ENCODE data around the gene TGFBR2.

The TGFBR2 gene

DNA sequence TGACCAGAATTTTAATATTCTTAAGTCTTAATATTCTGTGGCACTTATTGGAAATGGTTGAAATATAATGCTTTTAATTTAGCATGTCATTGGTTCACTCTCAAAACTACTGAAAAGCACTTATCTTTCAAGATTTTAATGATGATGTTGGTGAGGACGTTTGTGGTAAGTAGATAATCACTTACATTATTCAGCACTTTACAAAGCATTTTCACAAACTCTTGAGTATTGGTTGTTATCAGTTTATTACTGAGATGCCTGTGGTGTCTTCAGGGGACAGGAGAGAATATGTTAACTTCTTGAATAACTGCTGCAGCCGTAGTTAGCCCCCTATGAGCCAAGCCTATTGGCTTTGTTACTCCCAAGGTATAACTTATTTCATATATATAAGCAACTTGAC lies 15.2 kb downstream of the TGFBR2 start (continued):
- no peak for TF ChIP-seq KLF7 (tag by site-specific recombination; IDR thresholded peaks at IDR 0.05; ENCODE audit: borderline replicate concordance)
- TF ChIP-seq, protein P1, sequence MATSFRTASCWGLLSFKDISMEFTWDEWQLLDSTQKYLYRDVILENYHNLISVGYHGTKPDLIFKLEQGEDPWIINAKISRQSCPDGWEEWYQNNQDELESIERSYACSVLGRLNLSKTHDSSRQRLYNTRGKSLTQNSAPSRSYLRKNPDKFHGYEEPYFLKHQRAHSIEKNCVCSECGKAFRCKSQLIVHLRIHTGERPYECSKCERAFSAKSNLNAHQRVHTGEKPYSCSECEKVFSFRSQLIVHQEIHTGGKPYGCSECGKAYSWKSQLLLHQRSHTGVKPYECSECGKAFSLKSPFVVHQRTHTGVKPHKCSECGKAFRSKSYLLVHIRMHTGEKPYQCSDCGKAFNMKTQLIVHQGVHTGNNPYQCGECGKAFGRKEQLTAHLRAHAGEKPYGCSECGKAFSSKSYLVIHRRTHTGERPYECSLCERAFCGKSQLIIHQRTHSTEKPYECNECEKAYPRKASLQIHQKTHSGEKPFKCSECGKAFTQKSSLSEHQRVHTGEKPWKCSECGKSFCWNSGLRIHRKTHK (tag by site-specific recombination; IDR thresholded peaks at IDR 0.05), result no peak
- no peak for TF ChIP-seq MYNN (tag by site-specific recombination; IDR thresholded peaks at IDR 0.05; ENCODE audit: borderline replicate concordance)
- no peak for TF ChIP-seq ZNF292 (tag by site-specific recombination; IDR thresholded peaks at IDR 0.05; ENCODE audit: borderline replicate concordance, low read depth)
- TF ChIP-seq ZNF571 (tag by site-specific recombination; IDR thresholded peaks at IDR 0.05), result no peak
- no peak for TF ChIP-seq ZNF837 (tag by site-specific recombination; IDR thresholded peaks at IDR 0.05)
- TF ChIP-seq KLF10 (tag by site-specific recombination; IDR thresholded peaks at IDR 0.05), result no peak
- no peak for TF ChIP-seq ZNF18 (tag by site-specific recombination; IDR thresholded peaks at IDR 0.05)
- no peak for TF ChIP-seq ZNF341 (tag by site-specific recombination; IDR thresholded peaks at IDR 0.05; ENCODE audit: low read depth)
- no peak for TF ChIP-seq BCL11B (tag by site-specific recombination; IDR thresholded peaks at IDR 0.05; ENCODE audit: low read depth)

DNA sequence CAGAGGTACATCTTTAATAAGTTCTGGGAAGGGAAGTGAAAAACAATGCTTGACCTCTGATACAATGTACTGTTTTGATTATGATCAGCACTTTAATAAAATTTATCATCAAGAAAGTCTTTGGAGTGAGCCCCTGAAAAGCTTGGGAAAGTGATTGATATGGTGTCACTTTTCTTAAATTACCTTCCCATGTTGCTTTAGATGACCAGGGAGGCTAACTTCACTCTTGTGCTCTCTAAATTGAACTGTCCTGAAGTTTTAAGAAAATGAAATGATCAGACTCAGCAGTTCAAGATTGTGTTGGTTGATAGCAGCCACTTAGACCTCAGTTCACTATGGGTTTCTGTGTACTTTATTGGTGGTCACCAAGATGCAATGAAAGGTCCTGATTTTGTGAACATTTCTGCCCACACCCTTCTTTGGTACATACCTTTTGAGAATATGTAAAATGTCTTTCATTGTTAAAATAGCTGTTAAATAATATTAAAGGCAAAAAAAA lies 15.7 kb downstream of the TGFBR2 start:
- Histone ChIP-seq H3K4me1 (ENCODE audit: control insufficient read depth, insufficient read depth, low read length) (peaks cover 9% of the 10 kb centered on the region; the same call in 1 of the 2 replicates), H3K4me3 (ENCODE audit: low read depth, low read length) (no peak overlapping the region), H3K36me3 (ENCODE audit: control insufficient read depth in 2 of 2, insufficient read depth in 1 of 2, low read length in 2 of 2) (no peaks in the 10 kb centered on the region), H3K9me3 (ENCODE audit: control insufficient read depth, insufficient read depth, low read depth, low read length) (no peaks in the 10 kb centered on the region), H3K27ac (ENCODE audit: extremely low read depth, low read depth, low read length) (no peak overlapping the region)
- POLR2A ChIA-PET, result no interaction called here
- CTCF ChIA-PET, result interaction anchor here (0.6 to 1.5 kb wide), 2 partner anchors 71 to 1219 kb away, joined by 3 to 7 read pairs; no protein-coding TSS in a partner anchor
- TF ChIP-seq ZNF530 (tag by site-specific recombination; IDR thresholded peaks at IDR 0.05; ENCODE audit: low read depth) (no peak), ZBTB21 (tag by site-specific recombination; IDR thresholded peaks at IDR 0.05) (no peak), ZBTB1 (tag by site-specific recombination; IDR thresholded peaks at IDR 0.05) (no peak), ZNF549 (tag by site-specific recombination; IDR thresholded peaks at IDR 0.05) (no peak), ZNF518A (tag by site-specific recombination; conservative IDR thresholded peaks at IDR 0.05; ENCODE audit: low read depth) (no peak), RBAK (tag by site-specific recombination; IDR thresholded peaks at IDR 0.05) (no peak), ZNF302 (tag by site-specific recombination; IDR thresholded peaks at IDR 0.05; ENCODE audit: low read depth) (no peak), ZBTB7A (tag by site-specific recombination; IDR thresholded peaks at IDR 0.05; ENCODE audit: low read depth) (no peak), ZSCAN4 (tag by site-specific recombination; IDR thresholded peaks at IDR 0.05) (no peak)
- TF ChIP-seq, protein P2, sequence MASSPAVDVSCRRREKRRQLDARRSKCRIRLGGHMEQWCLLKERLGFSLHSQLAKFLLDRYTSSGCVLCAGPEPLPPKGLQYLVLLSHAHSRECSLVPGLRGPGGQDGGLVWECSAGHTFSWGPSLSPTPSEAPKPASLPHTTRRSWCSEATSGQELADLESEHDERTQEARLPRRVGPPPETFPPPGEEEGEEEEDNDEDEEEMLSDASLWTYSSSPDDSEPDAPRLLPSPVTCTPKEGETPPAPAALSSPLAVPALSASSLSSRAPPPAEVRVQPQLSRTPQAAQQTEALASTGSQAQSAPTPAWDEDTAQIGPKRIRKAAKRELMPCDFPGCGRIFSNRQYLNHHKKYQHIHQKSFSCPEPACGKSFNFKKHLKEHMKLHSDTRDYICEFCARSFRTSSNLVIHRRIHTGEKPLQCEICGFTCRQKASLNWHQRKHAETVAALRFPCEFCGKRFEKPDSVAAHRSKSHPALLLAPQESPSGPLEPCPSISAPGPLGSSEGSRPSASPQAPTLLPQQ (tag by site-specific recombination; IDR thresholded peaks at IDR 0.05), result no peak

All from HEK293 (cell line).